Measurements from ENCODE around the gene DPH5.
A peak's percentile ranks its signal among the peaks of the same experiment; 100 is the strongest.
"Not testable (repeated sequence)": the region's sequence is repeated elsewhere in the genome, so short reads cannot be mapped to it uniquely, and the experiment has no call there.

The DPH5 gene

GRCh38 chr1:100976936-100977335 lies 48.6 kb downstream of the DPH5 start:
- DNase-seq: no peak

GRCh38 chr1:100972185-100972584 lies 53.4 kb downstream of the DPH5 start:
- DNase-seq: no peak

- no peak for DNase-seq
Observed at GRCh38 chr1:100971021-100971420, 54.6 kb downstream of the DPH5 start.

GRCh38 chr1:100969327-100969726 lies 56.3 kb downstream of the DPH5 start:
- DNase-seq: no peak

GRCh38 chr1:100968621-100969020 lies 57.0 kb downstream of the DPH5 start:
- DNase-seq: no peak

- DNase-seq: no peak
Observed at GRCh38 chr1:100960098-100960497, 65.5 kb downstream of the DPH5 start.

GRCh38 chr1:100959502-100960060 lies 66.0 kb downstream of the DPH5 start:
- no peak for DNase-seq

GRCh38 chr1:100955322-100955721 lies 70.3 kb downstream of the DPH5 start:
- DNase-seq: no peak

GRCh38 chr1:100953960-100954730 lies 71.4 kb downstream of the DPH5 start:
- no peak for DNase-seq

GRCh38 chr1:100952970-100953369 lies 72.6 kb downstream of the DPH5 start:
- DNase-seq: peak; percentile 21

- no peak for DNase-seq
Observed at GRCh38 chr1:100952104-100952745, 73.4 kb downstream of the DPH5 start.

- DNase-seq: no peak
Observed at GRCh38 chr1:100950781-100951180, 74.8 kb downstream of the DPH5 start.

- DNase-seq: no peak
Observed at GRCh38 chr1:100950337-100950736, 75.2 kb downstream of the DPH5 start.

- peak; percentile 71 for DNase-seq
Observed at GRCh38 chr1:100949515-100950158, 75.9 kb downstream of the DPH5 start.

- DNase-seq: not testable (repeated sequence)
Observed at GRCh38 chr1:100948721-100949405, 76.7 kb downstream of the DPH5 start.

GRCh38 chr1:100947816-100948215 lies 77.8 kb downstream of the DPH5 start:
- DNase-seq: not testable (repeated sequence)

- DNase-seq: not testable (repeated sequence)
Observed at GRCh38 chr1:100946064-100946463, 79.5 kb downstream of the DPH5 start.

GRCh38 chr1:100943533-100943932 lies 82.1 kb downstream of the DPH5 start:
- no peak for DNase-seq

- DNase-seq: no peak
Observed at GRCh38 chr1:100942304-100943046, 83.1 kb downstream of the DPH5 start.

GRCh38 chr1:100941580-100942216 lies 83.9 kb downstream of the DPH5 start:
- DNase-seq: peak; percentile 3

- DNase-seq: peak; percentile 59
Observed at GRCh38 chr1:100941098-100941527, 84.5 kb downstream of the DPH5 start.

Measured in stimulated activated CD4-positive, alpha-beta T cell treated with anti-CD3 and anti-CD28 coated beads, Interleukin-1b, Interleukin-23, amount 100 ng/mL, for 48 hours (primary cell).